K562 (cell line): ENCODE results near the gene NSMCE1. TPM values are rescaled to one million over a fixed set of nuclear protein-coding genes. Genes with fewer than 3 reads are reported as not detected.
A peak's percentile ranks its signal among the peaks of the same experiment; 100 is the strongest.

Experiments used
- ATAC-seq: fragments of 200-7000 bp; cut with Tn5 transposase; 3 replicates; pipeline ENCODE4 v1.9.1; 2020; ENCODE audit warnings: moderate library complexity
- BruUV-seq: library from RNA; stranded (reverse); fragments of 400-500 nt; replicated peaks from 2 replicates; lab custom pipeline; 2021; lab: Mats Ljungman, UMichigan
- CTCF ChIA-PET: fragments of 300-600 bp; formaldehyde crosslinking; extraction: SDS; loops from one replicate; lab custom pipeline; 2021; ENCODE audit warnings: low intra/inter-chr PET ratio; lab: Yijun Ruan, JAX
- POLR2A ChIA-PET: fragments of 300-600, 350-650 bp; sonication (Branson Sonifier 250); formaldehyde crosslinking; extraction: SDS; loops from one replicate; lab custom pipeline; 2021; ENCODE audit warnings: antibody characterized with exemption, inconsistent platforms; lab: Yijun Ruan, JAX
- DNase-seq, 4 experiments: peaks; one replicate each; pipeline versions ENCODE4 v3.0.0 to v3.0.0-alpha.2; 2011 to 2018; ENCODE audit warnings: low spot score in 3 of 4, mixed read lengths in 3 of 4; ENCODE audit errors: extremely low read depth in 1 of 4
- FAIRE-seq: peaks from 2 replicates; lab custom pipeline; 2011; peaks lifted over from hg19 to GRCh38; lab: Jason Lieb, UNC
- H2AFZ ChIP-seq: 2 replicates; pipeline ENCODE4 v1.6.0; 2011; ENCODE audit warnings: low read depth, low read length, control low read depth, inconsistent platforms
- H3K27ac ChIP-seq: fragments of 200-600 bp; 3 replicates; pipeline ENCODE4 v1.8.0; 2011; ENCODE audit warnings: low read depth, mild to moderate bottlenecking, control low read depth, inconsistent platforms, low read length, moderate library complexity, mixed read lengths; ENCODE audit errors: extremely low read depth
- H3K27me3 ChIP-seq, 2 experiments: fragments of 300-600 bp in 1 of 2; 2 replicates in 1 of 2; 3 replicates in 1 of 2; pipeline versions ENCODE4 v1.6.0 to v1.8.0; 2011; ENCODE audit warnings: inconsistent platforms in 2 of 2, low read length in 2 of 2, mild to moderate bottlenecking in 1 of 2, mixed read lengths in 1 of 2, moderate library complexity in 1 of 2; ENCODE audit not compliant: control insufficient read depth in 2 of 2, insufficient read depth in 2 of 2
- H3K36me3 ChIP-seq: fragments of 300-600 bp; 3 replicates; pipeline ENCODE4 v1.8.0; 2011; ENCODE audit warnings: mild to moderate bottlenecking, low read length, inconsistent platforms; ENCODE audit not compliant: control insufficient read depth, insufficient read depth
- H3K4me1 ChIP-seq, 2 experiments: fragments of 200-600 bp in 1 of 2; replicated peaks in 1 of 2; 2 replicates in 1 of 2; 3 replicates in 1 of 2; pipeline versions ENCODE4 v1.5.1 to v1.8.0; 2011; ENCODE audit warnings: inconsistent platforms in 2 of 2, low read length in 2 of 2, mild to moderate bottlenecking in 1 of 2, mixed read lengths in 1 of 2, moderate library complexity in 1 of 2; ENCODE audit not compliant: control insufficient read depth in 2 of 2, insufficient read depth in 2 of 2
- H3K4me2 ChIP-seq: 2 replicates; pipeline ENCODE4 v1.6.1; 2011; ENCODE audit warnings: low read length, control low read depth, inconsistent platforms, mixed read lengths; ENCODE audit not compliant: insufficient read depth
- H3K4me3 ChIP-seq: fragments of 200-600 bp; sonication (generic), shearing (Covaris generic); 2 replicates; pipeline ENCODE4 v1.5.1; 2016; ENCODE audit warnings: control low read depth, inconsistent platforms
- H3K79me2 ChIP-seq: fragments of 200-600 bp; 3 replicates; pipeline ENCODE4 v1.8.0; 2011; ENCODE audit warnings: low read length, inconsistent platforms; ENCODE audit not compliant: control insufficient read depth, insufficient read depth
- H3K9ac ChIP-seq, 2 experiments: 2 replicates each; pipeline versions ENCODE4 v1.6.0 to v1.6.1; 2011; ENCODE audit warnings: low read depth in 2 of 2, low read length in 2 of 2, control low read depth in 1 of 2, inconsistent platforms in 1 of 2, mild to moderate bottlenecking in 1 of 2, mixed read lengths in 1 of 2; ENCODE audit not compliant: insufficient read depth in 1 of 2
- H3K9me1 ChIP-seq: one replicate; pipeline ENCODE4 v1.6.0; 2011; ENCODE audit warnings: inconsistent platforms, mild to moderate bottlenecking, low read length, moderate library complexity; ENCODE audit not compliant: control insufficient read depth, insufficient read depth
- H3K9me3 ChIP-seq: replicated peaks from 2 replicates; pipeline ENCODE4 v1.5.1; 2011; ENCODE audit warnings: low read depth, low read length, inconsistent platforms; ENCODE audit not compliant: control insufficient read depth, insufficient read depth
- H4K20me1 ChIP-seq: replicated peaks from 2 replicates; pipeline ENCODE4 v1.6.1; 2011; ENCODE audit warnings: low read length, inconsistent platforms, mixed read lengths; ENCODE audit not compliant: control insufficient read depth, insufficient read depth
- DDX20 ChIP-seq: fragments of 450-650 bp; IDR thresholded peaks from 2 replicates; pipeline ENCODE4 v1.6.1; 2016; ENCODE audit warnings: missing genetic modification characterization, low read depth, mild to moderate bottlenecking, missing compliant biosample characterization, moderate library complexity
- KDM1A ChIP-seq, 2 experiments: fragments of 450-650 bp; IDR thresholded peaks; 2 replicates each; pipeline ENCODE4 v1.6.1; 2016; ENCODE audit warnings: mild to moderate bottlenecking in 2 of 2
- KLF16 ChIP-seq: IDR thresholded peaks from 2 replicates; pipeline ENCODE4 v1.6.1; 2016; ENCODE audit warnings: antibody characterized with exemption
- NR2C1 ChIP-seq, 2 experiments: fragments of 450-650 bp; IDR thresholded peaks; 2 replicates each; pipeline ENCODE4 v1.6.1; 2017; ENCODE audit warnings: mild to moderate bottlenecking in 2 of 2, antibody characterized with exemption in 1 of 2, inconsistent platforms in 1 of 2, missing compliant biosample characterization in 1 of 2, missing genetic modification characterization in 1 of 2
- whole genome bisulfite sequencing: fragments of 100-300 bp; shearing (Covaris generic); methylation state at CpG from one replicate; pipeline ENCODE4 v1.1.6; 2016; ENCODE audit warnings: low coverage, mixed read lengths; ENCODE audit not compliant: insufficient coverage; ENCODE audit errors: missing lambda C conversion rate; 5-methylcytosine and 5-hydroxymethylcytosine counted together
- in situ Hi-C: fragments of 300-500 bp; cut with MboI; formaldehyde crosslinking; loops from 4 replicates; pipeline ENCODE4 v1.15.0; 2018; ENCODE audit warnings: inconsistent platforms, mixed read lengths
- intact Hi-C: fragments of 100-400 bp; cut with micrococcal nuclease; formaldehyde crosslinking; loops from 2 replicates; pipeline ENCODE4 v1.14.2; 2022
- polyA plus RNA-seq, 8 experiments: library from polyadenylated mRNA; depleted of rRNA in 4 of 8; stranded (reverse) in 5 of 8; unstranded in 3 of 8; fragments of >200 nt; fragmentation: Nextera tagmentation in 2 of 8; fragmentation: Illumina TruSeq in 1 of 8; extraction: Ambion mirVana in 2 of 8; extraction: Trizol in 1 of 8; gene quantifications; 2 replicates each; pipeline versions ENCODE4 v1.2.1 to v1.2.3, GENCODE V29; 2011 to 2014; ENCODE audit warnings: inconsistent platforms in 1 of 8, missing spikeins in 1 of 8
- total RNA-seq, 7 experiments: library from RNA; depleted of rRNA in 6 of 7; stranded (reverse); fragments of >200 nt in 6 of 7; fragmentation: Illumina TruSeq in 2 of 7; extraction: Trizol in 2 of 7; gene quantifications; 2 replicates each; pipeline versions ENCODE4 v1.2.1 to v1.2.3, GENCODE V29; 2011 to 2021; ENCODE audit warnings: low replicate concordance in 1 of 7
- TF ChIP-seq, protein P1 (sequence below), 2 experiments: IDR thresholded peaks; 2 replicates each; pipeline ENCODE4 v1.6.1; 2012; ENCODE audit warnings: improper control_type of control experiment in 2 of 2, low read depth in 2 of 2, low read length in 2 of 2, borderline replicate concordance in 1 of 2

The NSMCE1 gene
- total and polyA plus RNA-seq, 9 of the 15 experiments (the other 6 are each of a cell fraction or from before 2014, with no cell fraction given): 52.1 to 163 (median 61.5) TPM

DNA sequence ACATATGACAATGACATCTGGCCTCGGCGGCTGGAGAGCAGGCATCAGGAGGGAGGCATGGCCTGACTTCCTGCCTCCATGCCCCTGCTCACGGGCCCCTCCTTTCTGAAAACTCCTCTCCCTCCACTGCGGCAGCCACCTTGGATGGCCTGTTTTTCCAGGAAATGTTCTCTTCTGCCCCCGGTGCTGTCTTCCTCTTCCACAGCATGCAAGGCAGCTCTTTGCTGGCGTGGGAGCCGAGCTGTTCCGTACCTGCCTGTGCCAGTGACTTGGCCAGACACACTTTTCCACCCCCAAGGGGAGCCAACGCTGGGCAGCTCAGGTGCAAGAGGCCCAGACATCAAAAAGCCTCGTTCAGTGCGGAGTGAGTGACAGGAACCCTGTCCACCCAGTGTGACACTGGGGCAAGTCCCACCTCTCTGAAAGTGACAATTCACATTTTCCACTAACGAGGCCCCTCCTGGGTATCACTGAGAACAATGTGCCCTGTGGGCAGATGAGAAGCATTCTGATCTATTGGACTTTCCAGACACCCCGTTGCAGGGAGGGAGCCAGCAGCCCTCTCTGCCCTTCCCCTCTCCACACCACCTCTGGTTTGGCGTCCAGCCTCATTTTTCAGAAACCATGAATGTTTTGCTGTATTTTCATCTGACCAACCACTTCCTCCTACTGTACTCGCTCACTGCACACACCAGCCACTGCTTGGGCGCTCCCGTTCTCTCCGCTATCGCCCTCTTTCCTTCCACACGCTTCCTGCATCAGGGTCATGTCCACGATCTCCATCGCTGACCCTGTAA, 31.2 kb downstream of the NSMCE1 start (continued):
- TF ChIP-seq, protein P1, sequence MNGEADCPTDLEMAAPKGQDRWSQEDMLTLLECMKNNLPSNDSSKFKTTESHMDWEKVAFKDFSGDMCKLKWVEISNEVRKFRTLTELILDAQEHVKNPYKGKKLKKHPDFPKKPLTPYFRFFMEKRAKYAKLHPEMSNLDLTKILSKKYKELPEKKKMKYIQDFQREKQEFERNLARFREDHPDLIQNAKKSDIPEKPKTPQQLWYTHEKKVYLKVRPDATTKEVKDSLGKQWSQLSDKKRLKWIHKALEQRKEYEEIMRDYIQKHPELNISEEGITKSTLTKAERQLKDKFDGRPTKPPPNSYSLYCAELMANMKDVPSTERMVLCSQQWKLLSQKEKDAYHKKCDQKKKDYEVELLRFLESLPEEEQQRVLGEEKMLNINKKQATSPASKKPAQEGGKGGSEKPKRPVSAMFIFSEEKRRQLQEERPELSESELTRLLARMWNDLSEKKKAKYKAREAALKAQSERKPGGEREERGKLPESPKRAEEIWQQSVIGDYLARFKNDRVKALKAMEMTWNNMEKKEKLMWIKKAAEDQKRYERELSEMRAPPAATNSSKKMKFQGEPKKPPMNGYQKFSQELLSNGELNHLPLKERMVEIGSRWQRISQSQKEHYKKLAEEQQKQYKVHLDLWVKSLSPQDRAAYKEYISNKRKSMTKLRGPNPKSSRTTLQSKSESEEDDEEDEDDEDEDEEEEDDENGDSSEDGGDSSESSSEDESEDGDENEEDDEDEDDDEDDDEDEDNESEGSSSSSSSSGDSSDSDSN (IDR thresholded peaks at IDR 0.05; ENCODE audit: borderline replicate concordance in 1 of 2, low read depth in 2 of 2, low read length in 2 of 2): no peak
- TF ChIP-seq KLF16 (no peak), KDM1A (IDR thresholded peaks at IDR 0.05) (no peak)

DNA sequence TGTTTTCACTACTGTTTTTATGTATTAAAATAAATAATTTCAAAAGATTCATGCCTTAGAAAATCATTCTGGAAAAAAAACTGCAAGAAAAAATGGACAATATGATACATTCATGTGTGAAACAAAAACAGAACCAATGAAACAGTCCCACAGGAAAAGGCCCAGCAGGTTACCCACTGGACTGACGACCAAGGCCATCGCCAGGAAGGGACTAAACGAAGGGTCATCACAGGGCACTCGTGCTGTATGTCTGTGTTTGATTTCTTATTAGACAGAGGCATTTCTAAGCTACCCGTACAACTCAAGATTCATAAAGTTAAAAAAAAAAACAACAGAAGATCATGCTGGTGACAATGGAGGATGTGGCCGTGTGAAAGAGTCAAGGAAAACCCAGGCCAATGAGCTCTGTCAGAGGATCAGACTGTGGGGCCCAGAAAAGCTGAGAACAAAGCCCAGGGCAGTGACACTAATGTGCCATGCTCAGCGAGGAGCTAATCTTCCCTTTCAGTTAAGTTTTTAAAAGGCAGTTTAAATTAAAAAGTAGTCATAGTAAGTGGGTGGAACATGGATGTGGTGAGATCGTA, 31.8 kb downstream of the NSMCE1 start:
- BruUV-seq: no TSS peak
- Histone ChIP-seq H3K9ac (no peak overlapping the region), H3K4me2 (peak overlapping the region; percentile 4; the same call in 1 of the 2 replicates), H3K36me3 (peaks cover 19% of the 10 kb centered on the region; the same call in 2 of the 3 replicates), H3K27ac (no peak overlapping the region), H3K9me3 (no peaks in the 10 kb centered on the region), H3K79me2 (no peaks in the 10 kb centered on the region), H3K4me3 (no peak overlapping the region), H2AFZ (peak overlapping the region; percentile 32; the same call in 1 of the 2 replicates), H3K4me1 (peaks cover 32 to 41% of the 10 kb centered on the region in 2 experiments), H3K9me1 (no peaks in the 10 kb centered on the region), H3K27me3 (no peaks in the 10 kb centered on the region), H4K20me1 (no peaks in the 10 kb centered on the region)
- intact Hi-C loops: no loop called here
- in situ Hi-C loops: no loop called here
- TF ChIP-seq DDX20 (tag) (0 out of 2 replicates have a peak, but pooled peaks have one; percentile 10), NR2C1 (IDR thresholded peaks at IDR 0.05) (no peak), NR2C1 (tag; IDR thresholded peaks at IDR 0.05) (no peak)
- FAIRE-seq (peak; percentile 32), ATAC-seq (no peak), DNase-seq (no peak)
- ChIA-PET POLR2A (interaction anchor here (0.6 to 2.6 kb wide), 4 partner anchors 11 to 130 kb away, joined by 3 to 7 read pairs (median 4); no protein-coding TSS in a partner anchor), CTCF (no interaction called here)
- 74% methylated on average over 8 of the region's 8 CpGs for WGBS
